SU-DHL-6 (cell line): ENCODE measurements around the gene SHQ1.
A peak's percentile ranks its signal among the peaks of the same experiment; 100 is the strongest.

ENCODE experiments used
- H2AFZ ChIP-seq: fragments of 200-600 bp; sonication (generic); 2 replicates; pipeline ENCODE4 v1.6.1; 2014; ENCODE audit warnings: low read depth, mild to moderate bottlenecking, moderate library complexity, mixed read lengths, antibody characterized with exemption, low read length; ENCODE audit not compliant: severe bottlenecking
- H3F3A ChIP-seq: fragments of 200-600 bp; shearing (Covaris generic); 2 replicates; pipeline ENCODE4 v1.6.0; 2016; ENCODE audit warnings: antibody characterized with exemption, mild to moderate bottlenecking; ENCODE audit not compliant: insufficient read depth
- H3K27ac ChIP-seq: fragments of 200-600 bp; sonication (generic); 2 replicates; pipeline ENCODE4 v1.5.1; 2016; ENCODE audit warnings: low read depth, mild to moderate bottlenecking, low read length, moderate library complexity, mixed read lengths
- H3K27me3 ChIP-seq: fragments of 200-600 bp; sonication (generic), shearing (Covaris generic); 2 replicates; pipeline ENCODE4 v1.6.0; 2014; ENCODE audit warnings: mild to moderate bottlenecking, low read length
- H3K36me3 ChIP-seq: fragments of 200-600 bp; sonication (generic); 2 replicates; pipeline ENCODE4 v1.6.1; 2014; ENCODE audit warnings: mild to moderate bottlenecking, low read length, mixed read lengths
- H3K4me2 ChIP-seq: fragments of 300-600, 200-600 bp; shearing (Covaris generic), sonication (generic); 2 replicates; pipeline ENCODE4 v1.6.0; 2014; ENCODE audit warnings: low read length, low read depth, mild to moderate bottlenecking; ENCODE audit not compliant: poor library complexity, severe bottlenecking
- H3K4me3 ChIP-seq: fragments of 200-600 bp; sonication (generic); 2 replicates; pipeline ENCODE4 v1.5.1; 2014; ENCODE audit warnings: antibody characterized with exemption, low read length, mild to moderate bottlenecking, mixed read lengths; ENCODE audit not compliant: insufficient read depth, poor library complexity, severe bottlenecking
- H3K79me2 ChIP-seq: fragments of 200-600 bp; sonication (generic); 2 replicates; pipeline ENCODE4 v1.6.1; 2014; ENCODE audit warnings: mild to moderate bottlenecking, low read length, moderate library complexity; ENCODE audit not compliant: insufficient read depth
- H3K9ac ChIP-seq: fragments of 200-600 bp; sonication (generic); 2 replicates; pipeline ENCODE4 v1.7.0; 2014; ENCODE audit warnings: mild to moderate bottlenecking, low read length
- H3K9me2 ChIP-seq: fragments of 200-600 bp; sonication (generic); replicated peaks from 2 replicates; pipeline ENCODE4 v1.6.1; 2014; ENCODE audit warnings: low read length; ENCODE audit not compliant: insufficient read depth
- H3K9me3 ChIP-seq: fragments of 200-600 bp; sonication (generic); 2 replicates; pipeline ENCODE4 v1.6.1; 2014; ENCODE audit warnings: low read length, mixed read lengths; ENCODE audit not compliant: insufficient read depth
- H4K20me1 ChIP-seq: fragments of 200-600 bp; sonication (generic); 2 replicates; pipeline ENCODE4 v1.6.1; 2014; ENCODE audit warnings: low read depth, mild to moderate bottlenecking, antibody characterized with exemption, low read length, moderate library complexity, mixed read lengths
- EZH2phosphoT487 ChIP-seq: fragments of 200-600 bp; sonication (generic), shearing (Covaris generic); conservative IDR thresholded peaks from 2 replicates; pipeline ENCODE4 v1.6.1; 2018; ENCODE audit warnings: mild to moderate bottlenecking, antibody characterized with exemption, low read length, moderate library complexity, mixed read lengths
- TF ChIP-seq, protein P1 (sequence below): fragments of 200-600 bp; sonication (generic); IDR thresholded peaks from one replicate; pipeline ENCODE4 v1.5.1; 2017; ENCODE audit warnings: antibody characterized with exemption, mild to moderate bottlenecking, low read length, moderate library complexity; ENCODE audit not compliant: insufficient read depth, poor library complexity, severe bottlenecking

The SHQ1 gene

DNA sequence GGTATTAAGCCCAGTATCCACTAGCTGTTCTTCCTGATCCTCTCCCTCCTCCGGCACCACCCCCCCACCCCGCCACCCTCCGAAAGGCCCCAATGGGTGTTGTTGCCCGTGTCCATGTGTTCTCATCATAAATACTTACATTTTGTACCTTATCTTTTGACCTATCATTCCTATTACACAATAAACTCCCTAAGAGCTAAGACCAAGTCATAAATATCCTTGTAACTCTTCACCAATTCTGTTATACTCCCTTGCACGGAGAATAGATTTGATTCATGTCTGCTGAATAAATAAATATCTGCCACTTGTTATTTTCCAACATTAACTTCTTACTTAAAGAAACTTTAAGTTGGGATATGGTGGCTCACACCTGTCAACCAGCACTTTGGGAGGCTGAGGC, 43.9 kb downstream of the SHQ1 start:
- no peaks in the 10 kb centered on the region for H3K9me2 ChIP-seq
- no peak overlapping the region for H3K4me2 ChIP-seq
- H3K79me2 ChIP-seq, result no peaks in the 10 kb centered on the region
- no peaks in the 10 kb centered on the region for H3F3A ChIP-seq
- H3K4me3 ChIP-seq, result no peak overlapping the region
- no peak overlapping the region for H3K9ac ChIP-seq
- H3K27ac ChIP-seq, result no peak overlapping the region
- no peak overlapping the region for H2AFZ ChIP-seq
- no peaks in the 10 kb centered on the region for H4K20me1 ChIP-seq
- no peaks in the 10 kb centered on the region for H3K27me3 ChIP-seq
- no peak for TF ChIP-seq EZH2phosphoT487
- TF ChIP-seq, protein P1, sequence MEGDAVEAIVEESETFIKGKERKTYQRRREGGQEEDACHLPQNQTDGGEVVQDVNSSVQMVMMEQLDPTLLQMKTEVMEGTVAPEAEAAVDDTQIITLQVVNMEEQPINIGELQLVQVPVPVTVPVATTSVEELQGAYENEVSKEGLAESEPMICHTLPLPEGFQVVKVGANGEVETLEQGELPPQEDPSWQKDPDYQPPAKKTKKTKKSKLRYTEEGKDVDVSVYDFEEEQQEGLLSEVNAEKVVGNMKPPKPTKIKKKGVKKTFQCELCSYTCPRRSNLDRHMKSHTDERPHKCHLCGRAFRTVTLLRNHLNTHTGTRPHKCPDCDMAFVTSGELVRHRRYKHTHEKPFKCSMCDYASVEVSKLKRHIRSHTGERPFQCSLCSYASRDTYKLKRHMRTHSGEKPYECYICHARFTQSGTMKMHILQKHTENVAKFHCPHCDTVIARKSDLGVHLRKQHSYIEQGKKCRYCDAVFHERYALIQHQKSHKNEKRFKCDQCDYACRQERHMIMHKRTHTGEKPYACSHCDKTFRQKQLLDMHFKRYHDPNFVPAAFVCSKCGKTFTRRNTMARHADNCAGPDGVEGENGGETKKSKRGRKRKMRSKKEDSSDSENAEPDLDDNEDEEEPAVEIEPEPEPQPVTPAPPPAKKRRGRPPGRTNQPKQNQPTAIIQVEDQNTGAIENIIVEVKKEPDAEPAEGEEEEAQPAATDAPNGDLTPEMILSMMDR, result no peak
- no peaks in the 10 kb centered on the region for H3K36me3 ChIP-seq
- H3K9me3 ChIP-seq, result no peaks in the 10 kb centered on the region

DNA sequence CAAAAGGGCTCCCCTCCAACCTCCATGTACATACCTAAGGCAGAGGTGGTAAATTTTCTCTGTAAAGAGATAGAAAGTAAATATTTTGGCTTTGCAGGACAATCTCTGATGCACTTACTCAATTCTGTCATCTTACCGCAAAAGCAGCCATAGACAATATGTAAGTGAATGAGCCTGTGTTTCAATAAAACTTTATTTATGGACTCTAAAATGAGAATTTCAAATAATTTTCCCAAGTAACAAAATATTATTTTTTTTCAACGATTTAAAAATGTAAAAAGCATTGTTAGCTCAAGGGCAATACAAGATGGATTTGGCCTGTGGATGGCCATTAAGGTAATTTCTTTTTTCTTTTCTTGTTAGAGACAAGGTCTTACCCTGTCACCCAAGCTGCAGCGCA, 44.7 kb downstream of the SHQ1 start:
- Histone ChIP-seq H2AFZ (no peak overlapping the region), H3K4me2 (no peak overlapping the region)

DNA sequence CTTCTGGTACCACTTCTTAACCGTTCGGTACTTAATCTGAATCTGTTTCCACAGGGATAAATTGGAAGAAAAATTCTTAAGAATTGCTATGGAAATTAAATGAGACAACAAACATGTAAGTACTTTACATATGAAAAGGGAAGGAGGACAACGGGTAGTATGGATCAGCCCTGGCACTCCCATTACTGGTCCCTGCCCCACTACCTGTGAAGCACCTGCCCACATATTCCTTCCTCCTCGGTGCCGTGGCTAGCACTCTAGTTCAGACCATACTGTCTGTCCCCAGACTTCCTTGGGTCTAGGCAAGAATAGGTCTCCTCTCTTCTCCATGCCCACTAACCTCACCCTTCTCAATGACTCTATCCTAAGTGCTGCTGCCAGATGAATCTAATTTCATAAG, 46.2 kb downstream of the SHQ1 start:
- H2AFZ ChIP-seq, result no peak overlapping the region
- H3K9me3 ChIP-seq, result no peaks in the 10 kb centered on the region
- no peaks in the 10 kb centered on the region for H3K27me3 ChIP-seq
- H4K20me1 ChIP-seq, result no peaks in the 10 kb centered on the region
- TF ChIP-seq, protein P1, result no peak
- no peak for TF ChIP-seq EZH2phosphoT487
- H3K36me3 ChIP-seq, result no peaks in the 10 kb centered on the region
- no peaks in the 10 kb centered on the region for H3F3A ChIP-seq
- no peak overlapping the region for H3K9ac ChIP-seq
- H3K27ac ChIP-seq, result no peak overlapping the region
- no peaks in the 10 kb centered on the region for H3K79me2 ChIP-seq
- no peak overlapping the region for H3K4me3 ChIP-seq
- no peaks in the 10 kb centered on the region for H3K9me2 ChIP-seq
- H3K4me2 ChIP-seq, result no peak overlapping the region

More for the DNA sequence above, 44.7 kb downstream of the SHQ1 start:
- no peaks in the 10 kb centered on the region for H3F3A ChIP-seq
- no peak for TF ChIP-seq EZH2phosphoT487
- TF ChIP-seq, protein P1, result no peak
- no peaks in the 10 kb centered on the region for H3K79me2 ChIP-seq
- no peak overlapping the region for H3K9ac ChIP-seq
- H3K4me3 ChIP-seq, result no peak overlapping the region
- no peaks in the 10 kb centered on the region for H3K36me3 ChIP-seq
- no peaks in the 10 kb centered on the region for H3K9me2 ChIP-seq
- H3K27me3 ChIP-seq, result no peaks in the 10 kb centered on the region
- no peaks in the 10 kb centered on the region for H3K9me3 ChIP-seq
- H3K27ac ChIP-seq, result no peak overlapping the region
- H4K20me1 ChIP-seq, result no peaks in the 10 kb centered on the region

DNA sequence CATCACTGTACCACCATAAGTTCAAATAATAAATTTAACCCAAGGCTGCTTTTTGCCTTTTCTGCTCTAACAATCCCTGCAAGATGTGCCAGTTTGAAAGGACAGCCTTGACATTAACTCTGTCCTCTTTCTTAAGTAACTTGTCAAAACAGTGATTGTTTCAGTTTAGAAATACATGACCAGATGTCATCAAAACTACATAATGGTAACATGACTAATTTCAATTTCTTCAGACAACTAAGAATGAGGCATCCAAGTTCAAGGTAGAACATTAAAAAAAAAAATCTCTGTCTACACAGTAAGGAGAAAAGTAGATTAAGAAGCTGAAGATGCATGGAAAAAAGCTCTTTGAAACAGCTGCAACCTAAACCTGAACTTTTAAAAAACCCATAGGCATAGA, 47.4 kb downstream of the SHQ1 start:
- no peaks in the 10 kb centered on the region for H3K27me3 ChIP-seq
- no peaks in the 10 kb centered on the region for H3K79me2 ChIP-seq
- H3K4me3 ChIP-seq, result no peak overlapping the region
- no peak for TF ChIP-seq EZH2phosphoT487
- TF ChIP-seq, protein P1, result no peak
- H3F3A ChIP-seq, result no peaks in the 10 kb centered on the region
- H3K9me3 ChIP-seq, result no peaks in the 10 kb centered on the region
- H3K36me3 ChIP-seq, result no peaks in the 10 kb centered on the region
- H3K4me2 ChIP-seq, result peak overlapping the region; percentile 12
- no peak overlapping the region for H3K9ac ChIP-seq
- no peaks in the 10 kb centered on the region for H3K9me2 ChIP-seq
- peak overlapping the region; percentile 12; the same call in 1 of the 2 replicates for H3K27ac ChIP-seq
- no peaks in the 10 kb centered on the region for H4K20me1 ChIP-seq
- H2AFZ ChIP-seq, result no peak overlapping the region
